HG02943 (cell line): Measurements from ENCODE around the gene USP24.

Source experiments
- ATAC-seq: cut with Tn5 transposase; IDR thresholded peaks from one replicate; pipeline ENCODE4 v1.9.1; 2021; ENCODE audit warnings: mild to moderate bottlenecking, low read depth, moderate library complexity; ENCODE audit not compliant: unreplicated experiment

Gene USP24

DNA sequence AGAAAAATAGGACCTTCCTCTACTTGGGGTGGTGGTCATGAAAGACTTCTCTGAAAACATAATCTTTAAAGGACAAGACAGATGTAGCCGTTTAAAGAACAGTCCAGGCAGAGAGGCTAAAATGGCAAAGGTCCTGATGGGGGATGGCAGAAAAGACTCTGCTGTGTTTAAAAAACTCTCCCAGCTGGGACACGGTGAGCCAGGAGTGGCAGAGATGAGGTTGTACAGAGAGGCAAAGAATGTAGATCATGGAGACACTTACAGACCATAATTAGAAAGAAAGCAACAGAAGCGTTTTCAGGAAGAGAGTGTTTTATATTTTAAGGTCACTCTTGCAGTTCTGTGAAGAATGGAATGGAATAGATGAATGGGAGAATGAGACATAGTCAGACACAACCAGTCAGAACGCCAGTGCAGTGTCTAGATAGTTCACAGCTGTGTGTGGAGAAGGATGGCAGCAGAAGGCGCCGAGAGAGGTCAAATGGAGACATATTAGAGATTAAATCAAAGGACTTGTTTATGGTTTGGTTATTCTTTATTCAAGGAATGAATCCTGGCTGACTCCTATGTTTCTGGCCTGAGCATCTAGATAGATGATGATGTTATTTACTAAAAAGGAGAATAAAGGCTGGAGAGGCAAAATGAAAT lies 47.8 kb downstream of the USP24 start:
- no peak for ATAC-seq

DNA sequence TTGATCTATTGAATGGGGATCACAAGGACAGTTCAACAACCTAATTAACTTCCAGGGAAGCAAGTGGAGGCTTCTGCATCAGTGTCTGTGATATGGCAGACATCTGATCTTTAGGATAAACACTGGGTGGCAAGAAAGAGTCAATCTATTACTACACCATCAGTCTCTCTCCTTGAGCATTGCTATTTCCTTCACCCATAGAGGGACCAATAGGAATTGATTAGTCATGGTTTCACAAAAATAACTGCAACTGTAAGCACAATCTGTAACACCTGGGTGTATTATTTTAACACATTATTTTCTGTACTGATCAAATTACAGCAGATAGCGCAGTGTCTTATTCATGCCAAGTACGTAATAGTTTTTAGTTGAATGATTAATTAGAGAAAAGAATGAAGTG lies 50.3 kb downstream of the USP24 start:
- ATAC-seq: no peak

DNA sequence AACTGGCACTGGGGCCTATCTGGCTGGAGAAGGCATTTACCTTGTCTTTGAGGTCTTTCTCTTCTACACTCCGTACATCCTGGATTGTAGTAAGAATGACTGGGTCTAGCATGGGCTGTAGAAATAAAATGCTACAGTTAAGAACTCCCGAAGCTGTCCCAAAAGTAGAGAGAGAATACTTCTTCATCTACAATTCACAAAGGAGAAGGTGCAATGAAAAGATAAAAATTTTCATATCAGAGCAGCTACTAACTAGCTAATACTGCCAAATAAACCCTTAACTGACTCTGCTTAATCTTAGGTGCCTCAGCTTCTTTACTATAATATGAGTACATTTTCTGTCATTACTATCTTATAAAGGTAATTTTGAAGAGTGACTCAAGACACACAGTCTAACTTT lies 55.6 kb downstream of the USP24 start:
- ATAC-seq: no peak

DNA sequence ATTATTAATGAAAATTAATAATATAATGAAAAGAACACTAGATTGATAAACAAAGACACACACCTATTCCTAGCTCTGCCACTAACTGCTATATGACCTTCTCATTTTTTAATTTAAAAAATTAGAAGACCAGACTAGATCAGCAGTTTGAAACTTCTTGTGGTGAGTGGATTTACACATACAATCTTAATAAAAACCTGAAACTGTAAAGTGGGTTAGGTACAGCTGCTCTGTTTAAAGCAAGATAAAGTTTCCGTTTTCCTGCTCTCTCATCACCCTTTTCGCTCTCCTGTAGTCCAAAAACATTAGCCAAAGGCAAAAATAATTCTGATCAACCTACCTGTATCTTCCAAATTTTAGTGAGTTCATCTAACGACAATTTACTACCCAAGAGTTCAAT lies 58.6 kb downstream of the USP24 start:
- ATAC-seq: no peak

DNA sequence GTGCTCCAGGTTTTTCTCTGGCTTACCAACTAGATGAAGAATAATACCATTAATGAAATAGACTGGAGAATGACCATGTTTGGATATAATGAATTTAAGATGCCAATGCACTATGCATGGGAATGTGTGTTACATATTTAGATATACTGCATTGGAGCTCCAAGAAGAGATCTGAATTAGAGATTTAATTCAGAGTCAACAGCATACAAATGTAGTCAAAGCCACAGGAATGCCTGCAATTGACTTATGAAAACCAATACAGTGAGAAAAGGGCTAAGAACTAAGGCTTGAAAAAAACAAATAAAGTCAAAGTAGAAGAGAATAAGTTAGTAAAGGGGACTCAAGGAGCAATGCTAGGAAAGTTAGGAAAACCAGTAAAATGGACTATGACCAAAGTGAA lies 59.1 kb downstream of the USP24 start:
- no peak for ATAC-seq

DNA sequence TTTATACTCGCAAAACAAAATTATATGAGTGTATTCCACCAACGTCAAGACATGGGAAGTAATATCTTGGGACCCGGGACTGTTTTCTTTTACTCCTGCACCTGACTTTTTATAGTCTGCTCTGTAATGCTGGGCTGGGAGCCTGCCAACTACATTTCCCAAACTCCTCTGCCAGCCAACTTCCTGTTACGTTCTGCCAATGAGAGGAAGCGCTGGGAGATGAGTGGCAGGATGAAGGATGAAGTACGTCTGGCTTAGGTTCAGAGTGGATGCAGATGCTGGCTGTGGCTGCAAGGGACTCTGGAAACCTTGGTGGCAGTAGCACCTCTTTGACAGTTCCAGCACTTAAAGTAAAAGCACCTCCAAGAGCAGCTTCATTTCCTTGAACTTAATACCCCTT lies 59.6 kb downstream of the USP24 start:
- no peak for ATAC-seq

DNA sequence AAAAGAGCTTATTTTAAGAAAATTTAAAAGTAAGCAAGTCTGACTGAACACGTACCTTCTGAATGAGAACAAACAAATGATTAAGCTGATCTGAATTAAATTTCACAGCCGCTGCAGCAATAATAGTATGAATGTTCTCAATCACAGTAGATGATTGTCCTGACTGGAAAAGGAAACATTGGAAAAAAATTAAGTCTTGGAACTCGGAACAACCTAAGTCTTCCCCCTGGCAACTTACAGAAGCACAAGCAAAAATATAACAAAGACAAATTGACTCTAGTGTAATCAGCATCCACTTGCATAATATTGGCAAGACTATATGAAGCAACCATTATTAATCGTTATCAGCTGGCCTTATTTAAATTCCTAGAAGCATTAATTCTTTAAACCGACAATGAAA lies 60.5 kb downstream of the USP24 start:
- no peak for ATAC-seq

DNA sequence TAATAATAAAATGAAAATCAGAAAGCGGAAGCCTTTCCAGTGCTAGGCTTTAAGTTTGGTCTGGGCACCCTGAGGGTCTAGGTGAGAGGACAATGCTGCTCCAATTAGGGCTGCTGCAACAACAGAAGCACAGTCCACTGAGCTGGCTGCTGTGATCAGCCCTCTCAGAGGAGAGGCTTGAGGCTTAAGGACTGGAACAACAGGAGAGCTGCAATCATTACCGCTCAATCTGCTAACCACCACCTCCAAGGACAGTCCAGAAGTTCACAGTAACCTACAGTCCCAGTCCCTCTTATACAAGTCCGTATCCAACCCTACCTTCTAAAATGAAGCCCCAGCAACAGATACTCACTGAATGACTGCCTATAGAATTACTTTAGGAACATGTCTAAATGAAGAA lies 62.1 kb downstream of the USP24 start:
- ATAC-seq: no peak

DNA sequence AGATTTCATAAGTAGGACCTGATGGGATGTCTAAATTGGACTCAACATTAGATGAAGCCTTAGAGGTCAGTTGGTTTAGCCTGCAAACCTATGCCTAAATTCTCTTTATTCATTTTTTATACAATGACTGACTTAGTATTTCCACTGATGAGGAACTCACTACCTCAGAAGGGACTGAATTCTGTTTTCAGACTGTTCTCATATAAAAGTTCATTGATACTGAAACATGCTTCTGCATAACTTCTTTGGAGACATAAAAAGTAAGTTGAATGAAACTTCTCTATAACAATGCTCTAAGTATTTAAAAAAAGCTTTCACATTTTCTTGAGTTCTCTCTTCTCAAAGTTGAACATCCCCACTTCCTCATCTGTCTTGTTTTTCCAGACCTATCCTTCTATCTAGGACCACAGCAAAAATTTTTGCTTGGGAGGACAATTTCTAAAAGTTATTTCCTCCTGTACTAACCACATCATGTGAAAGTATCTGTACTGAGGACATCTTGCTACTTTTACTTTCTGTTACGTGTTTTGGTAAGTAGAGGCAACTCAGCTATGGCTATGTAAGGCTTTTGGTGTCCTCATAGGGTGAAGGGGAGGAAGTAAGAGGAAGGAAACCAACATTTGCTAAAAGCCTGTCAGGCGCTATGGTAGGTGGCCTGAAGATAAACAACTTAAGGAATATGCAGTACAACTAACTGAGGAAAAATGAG lies 64.1 kb downstream of the USP24 start:
- no peak for ATAC-seq

DNA sequence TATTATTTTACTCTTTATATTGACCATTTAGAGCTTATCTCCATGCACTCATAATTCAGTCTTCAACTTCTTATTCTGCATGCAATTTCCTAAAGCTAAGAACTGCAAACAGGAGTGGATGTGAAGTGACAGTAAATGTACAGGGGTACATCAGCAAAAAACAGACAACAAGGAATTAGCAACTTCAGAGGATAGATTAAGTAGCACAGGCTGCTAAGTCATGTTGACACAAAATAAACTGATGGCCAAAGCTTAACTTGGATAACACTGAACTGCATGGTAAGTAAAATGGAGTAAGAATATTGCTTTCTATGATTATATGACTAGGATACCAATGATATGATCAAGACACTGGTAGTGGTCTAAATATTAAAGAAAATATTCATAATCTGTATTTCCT lies 66.5 kb downstream of the USP24 start:
- ATAC-seq: no peak

DNA sequence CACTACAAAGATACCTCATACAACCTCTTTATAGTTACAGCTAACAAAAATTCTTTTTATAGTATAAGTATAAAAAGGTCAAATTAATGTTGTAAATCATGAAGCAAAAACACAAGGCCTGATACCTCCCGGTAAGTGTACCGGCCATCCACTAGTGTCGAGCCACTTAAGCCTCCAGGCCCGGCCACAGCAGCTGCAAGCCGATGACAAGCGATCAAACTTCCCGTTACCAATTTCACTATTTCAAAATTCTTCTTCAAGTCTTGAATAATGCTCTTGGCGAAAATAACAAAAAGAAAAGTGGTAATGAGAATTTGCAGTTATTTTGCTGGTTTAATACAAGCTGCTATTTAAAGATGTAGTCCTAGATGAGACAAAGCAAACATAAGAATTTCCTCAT lies 67.6 kb downstream of the USP24 start:
- no peak for ATAC-seq

DNA sequence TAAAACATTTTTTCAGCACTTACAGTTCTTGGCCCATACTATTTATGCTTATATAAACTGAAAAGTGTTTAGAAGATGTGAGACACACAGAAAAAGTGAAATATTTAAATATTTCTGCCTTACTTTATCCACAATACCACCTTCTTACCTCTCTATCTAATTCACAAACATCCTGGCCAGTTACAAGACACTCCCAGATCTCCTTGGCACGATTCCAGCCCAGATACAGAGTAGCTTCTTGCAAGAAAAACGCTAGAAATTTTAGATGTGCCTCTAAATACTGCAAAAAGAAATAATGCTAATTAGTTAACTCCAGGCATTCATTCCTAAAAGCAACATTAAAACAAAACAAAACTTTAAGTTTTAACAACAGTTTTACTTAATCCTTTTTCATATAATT lies 68.4 kb downstream of the USP24 start:
- no peak for ATAC-seq

DNA sequence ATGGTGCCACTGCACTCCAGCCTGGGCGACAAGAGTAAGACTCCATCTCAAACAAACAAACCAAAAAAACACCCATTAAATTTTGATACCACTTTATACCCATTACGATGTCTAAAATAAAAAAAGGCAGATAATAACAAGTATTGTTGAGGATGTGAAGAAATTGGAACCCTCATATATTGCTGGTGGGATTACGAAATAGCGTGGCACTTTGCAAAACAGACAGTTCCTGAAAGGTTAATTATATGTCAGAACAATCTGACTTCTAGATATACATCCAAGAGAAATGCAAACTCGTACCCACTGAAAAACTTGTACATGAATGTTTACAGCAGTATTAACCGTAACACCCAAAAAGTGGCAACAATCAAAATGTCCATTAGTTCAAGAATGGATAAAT lies 70.3 kb downstream of the USP24 start:
- no peak for ATAC-seq

DNA sequence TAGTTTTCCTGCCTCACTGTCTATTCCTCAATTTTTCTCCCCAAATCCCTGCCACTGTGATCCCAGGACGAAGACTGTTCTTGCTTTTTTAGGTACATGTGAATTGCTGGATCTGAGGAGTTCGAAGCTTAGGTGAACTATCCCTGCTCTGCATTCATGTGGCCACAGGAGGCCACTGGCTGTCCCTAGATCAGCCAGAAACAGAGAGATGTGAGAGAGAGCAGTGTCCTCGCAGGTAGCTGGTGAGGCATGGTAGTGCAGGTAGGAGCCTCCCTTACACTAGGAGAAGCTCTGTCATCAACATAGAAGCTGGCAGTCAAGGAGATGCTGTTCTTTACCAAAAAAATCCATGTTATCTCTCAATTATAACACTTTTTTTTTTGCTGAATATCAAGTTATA lies 71.5 kb downstream of the USP24 start:
- ATAC-seq: no peak

DNA sequence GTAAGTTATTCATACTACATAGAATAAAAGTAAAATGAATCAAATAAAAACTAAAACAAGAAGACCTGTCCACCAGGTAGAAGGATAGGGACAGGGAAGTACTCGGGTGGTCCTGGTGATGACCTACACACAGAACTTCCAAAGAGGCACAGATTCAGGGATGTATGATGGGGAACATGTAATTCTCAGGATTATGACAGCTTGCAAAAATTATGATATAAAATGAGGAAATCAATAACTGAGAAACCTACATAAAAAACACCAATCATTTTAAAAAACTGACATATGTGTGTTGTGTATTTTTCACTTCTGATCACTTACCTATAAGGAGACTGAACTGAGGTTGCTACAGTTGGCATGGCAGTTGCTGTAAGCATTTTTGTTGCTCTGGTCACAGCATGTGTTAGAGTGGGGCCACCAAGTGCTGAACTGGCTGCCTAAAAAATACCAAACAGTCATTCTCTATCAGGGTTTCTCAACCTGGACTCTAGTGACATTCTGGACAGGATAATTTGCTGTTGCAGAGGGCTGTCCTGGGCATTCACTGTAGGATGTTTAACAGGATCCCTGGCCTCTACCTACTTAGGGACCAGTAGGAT lies 73.8 kb downstream of the USP24 start:
- no peak for ATAC-seq

DNA sequence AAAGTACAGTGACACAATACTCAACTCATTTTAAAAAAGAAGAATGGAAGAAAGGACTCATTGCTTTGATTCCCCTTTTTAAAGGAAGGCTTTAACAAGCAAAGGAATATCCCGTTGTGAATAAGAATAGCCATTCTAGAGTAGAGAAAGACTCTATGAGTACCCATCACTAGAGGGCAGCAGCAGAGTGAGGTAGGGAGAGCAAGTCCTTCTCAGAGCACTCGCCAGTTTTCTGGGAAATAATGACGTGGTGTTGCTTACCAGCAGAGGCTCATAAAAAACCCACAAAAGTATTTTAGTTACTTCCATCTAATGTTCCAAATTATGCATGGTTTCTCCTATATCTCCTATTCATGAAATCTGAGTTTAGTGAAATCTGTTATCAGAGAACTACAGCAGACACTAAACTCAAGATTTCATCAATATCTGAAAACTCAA lies 74.6 kb downstream of the USP24 start:
- ATAC-seq: no peak

DNA sequence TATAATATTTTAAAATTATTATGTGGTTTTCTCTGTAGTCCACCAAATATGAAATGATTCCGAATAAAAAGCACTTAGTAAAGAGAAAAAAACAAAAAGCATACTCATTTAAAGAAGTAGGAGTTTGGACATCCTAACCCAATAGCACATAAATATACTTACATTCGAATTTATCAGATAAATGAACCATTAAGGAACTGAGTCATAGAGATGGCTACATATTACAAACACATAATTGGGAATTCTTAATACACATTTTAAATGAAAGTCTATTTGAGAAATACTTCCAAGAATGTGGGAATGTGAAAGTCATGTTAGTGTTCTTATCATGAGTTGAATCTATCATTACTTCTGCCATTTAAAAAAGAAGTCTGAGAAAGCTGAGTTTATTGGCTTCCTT lies 75.0 kb downstream of the USP24 start:
- ATAC-seq: no peak

DNA sequence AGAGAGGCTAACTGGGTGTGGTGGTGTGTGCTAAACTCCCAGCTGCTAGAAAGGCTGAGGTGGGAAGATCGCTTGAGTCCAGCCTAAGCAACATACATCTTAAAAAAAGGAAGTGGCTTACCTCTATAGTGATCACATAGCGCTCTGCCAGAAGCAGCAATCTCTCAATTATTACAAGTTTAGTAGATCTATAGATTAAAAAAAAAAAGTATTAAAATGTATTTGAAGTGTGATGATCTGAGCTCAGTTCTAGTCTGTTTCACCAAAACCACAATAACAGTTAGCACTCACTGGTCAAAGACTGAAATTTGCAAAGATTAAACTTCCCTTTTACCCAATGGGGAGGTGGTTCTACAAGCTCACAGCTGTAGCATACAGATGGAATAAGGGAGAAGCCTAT lies 76.3 kb downstream of the USP24 start:
- ATAC-seq: no peak

DNA sequence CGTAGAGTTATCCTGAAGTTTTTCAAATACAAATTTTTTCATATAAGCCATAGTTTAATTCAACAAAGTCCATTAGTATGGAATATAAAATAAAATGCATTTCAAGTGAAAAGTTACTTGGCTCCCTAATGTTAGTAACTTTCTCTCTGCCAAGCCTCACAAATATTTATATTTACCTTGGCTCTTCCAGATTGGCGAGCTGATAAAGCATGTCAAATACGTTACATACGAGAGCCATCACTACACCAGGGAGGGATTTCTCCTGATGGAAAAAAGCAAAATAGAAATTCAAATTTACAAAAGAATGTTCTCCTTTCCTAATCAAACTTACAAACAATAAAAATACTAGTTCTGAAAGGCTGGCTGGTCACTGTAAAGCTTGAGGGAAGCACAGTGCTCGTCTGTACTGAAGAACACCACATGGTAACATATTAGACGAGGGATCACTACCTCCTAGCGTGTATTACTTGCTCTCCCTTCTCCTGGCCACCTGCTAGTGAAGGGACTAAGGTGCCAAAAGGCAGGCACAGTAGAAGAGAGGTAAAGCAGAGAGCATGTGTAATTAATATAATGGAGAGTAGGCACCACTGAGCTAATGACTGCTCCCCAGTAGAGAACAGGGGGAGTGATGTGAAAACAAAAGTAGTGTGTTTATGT lies 80.9 kb downstream of the USP24 start:
- no peak for ATAC-seq

DNA sequence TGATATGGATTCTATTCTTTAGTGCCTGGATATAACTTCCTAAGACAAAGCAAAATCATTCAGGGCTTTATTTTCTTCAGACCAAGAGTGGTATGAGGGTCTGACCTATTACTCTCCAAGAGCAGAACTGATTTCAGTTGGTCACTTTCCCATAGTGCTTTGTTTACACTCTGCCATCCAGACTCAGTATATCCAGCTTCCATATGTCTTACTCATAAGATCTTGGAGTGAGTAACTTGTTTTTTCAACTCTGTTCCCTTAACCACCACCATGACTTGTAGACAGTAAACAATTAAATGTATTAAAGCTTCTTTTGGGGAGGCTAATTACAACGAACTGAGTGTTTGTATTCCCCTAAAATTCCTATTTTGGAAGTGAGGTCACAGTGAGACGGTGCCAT lies 83.4 kb downstream of the USP24 start:
- ATAC-seq: no peak

DNA sequence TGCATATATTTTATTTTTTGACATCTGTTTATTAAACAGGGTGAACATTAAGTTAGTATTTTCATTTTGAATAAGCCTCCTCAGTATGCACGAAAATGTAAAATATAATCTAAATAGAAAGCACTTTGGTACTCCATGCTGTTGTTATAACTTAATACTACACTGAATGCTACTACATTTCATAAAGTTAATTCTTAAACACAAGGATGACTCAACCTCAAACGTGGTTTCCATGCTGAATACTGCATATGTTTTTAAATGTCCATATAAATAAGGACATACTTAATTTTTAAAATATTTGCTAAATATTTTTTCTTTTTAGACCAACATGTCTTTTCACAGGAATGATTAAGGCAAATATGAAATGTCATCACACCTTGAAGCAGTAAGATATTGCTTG lies 83.9 kb downstream of the USP24 start:
- no peak for ATAC-seq
